AG04449 (cell line): ENCODE results near the gene KCNA2.

ENCODE experiments used
- CTCF ChIA-PET: fragments of 350-600 bp; formaldehyde crosslinking; extraction: SDS; loops from one replicate; lab custom pipeline; 2021; ENCODE audit warnings: antibody characterized with exemption; lab: Yijun Ruan, JAX
- POLR2A ChIA-PET: fragments of 400-600, 350-600 bp; formaldehyde crosslinking; extraction: SDS; loops from one replicate; lab custom pipeline; 2020; ENCODE audit warnings: antibody characterized with exemption, inconsistent platforms; lab: Yijun Ruan, JAX
- DNase-seq: peaks from one replicate; pipeline ENCODE4 v3.0.0-alpha.2; 2010; ENCODE audit warnings: low read depth, low spot score
- H3K4me3 ChIP-seq: 2 replicates; pipeline ENCODE4 v1.5.1; 2011; ENCODE audit warnings: low read depth, mild to moderate bottlenecking, control low read depth, low read length
- CTCF ChIP-seq: IDR thresholded peaks from one replicate; pipeline ENCODE4 v1.5.1; 2011; ENCODE audit warnings: mild to moderate bottlenecking, moderate library complexity, low read length, control low read depth, inconsistent platforms; ENCODE audit not compliant: insufficient read depth; ENCODE audit errors: missing control alignments

Gene KCNA2

DNA sequence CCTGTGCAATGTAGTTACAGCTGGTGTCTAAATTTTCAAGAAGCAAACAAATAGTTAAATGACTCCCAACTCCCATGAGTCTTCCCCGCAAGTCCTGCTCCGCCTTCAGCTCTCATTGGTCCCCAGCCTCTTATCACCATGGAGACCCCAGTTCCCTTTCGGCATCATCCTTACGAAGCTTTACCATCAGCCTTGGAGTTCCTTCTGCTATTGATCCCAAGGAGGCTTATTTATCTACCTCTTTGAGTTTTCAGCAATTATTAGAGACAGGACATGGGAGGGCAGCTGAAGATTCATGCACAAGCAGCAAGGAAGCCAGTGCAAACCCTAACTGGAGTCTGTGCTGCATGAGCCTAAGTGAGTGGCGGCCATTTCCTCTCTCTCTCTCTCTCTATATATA lies 12.3 kb downstream of the KCNA2 start:
- DNase-seq = no peak
- POLR2A ChIA-PET = interaction anchor here (0.6 kb wide), 1 partner anchor 62 kb away, joined by 3 read pairs; no protein-coding TSS in a partner anchor
- H3K4me3 ChIP-seq = no peak overlapping the region
- TF ChIP-seq CTCF = no peak
- CTCF ChIA-PET = interaction anchor here (1.1 kb wide), 1 partner anchor 12 kb away, joined by 3 read pairs; no protein-coding TSS in a partner anchor

- no peak for TF ChIP-seq CTCF
- ChIA-PET POLR2A (no interaction called here), CTCF (no interaction called here)
- H3K4me3 ChIP-seq = no peak overlapping the region
- no peak for DNase-seq
These were observed 14.2 kb downstream of the KCNA2 start for GRCh38 chr1:110591956-110592355.

DNA sequence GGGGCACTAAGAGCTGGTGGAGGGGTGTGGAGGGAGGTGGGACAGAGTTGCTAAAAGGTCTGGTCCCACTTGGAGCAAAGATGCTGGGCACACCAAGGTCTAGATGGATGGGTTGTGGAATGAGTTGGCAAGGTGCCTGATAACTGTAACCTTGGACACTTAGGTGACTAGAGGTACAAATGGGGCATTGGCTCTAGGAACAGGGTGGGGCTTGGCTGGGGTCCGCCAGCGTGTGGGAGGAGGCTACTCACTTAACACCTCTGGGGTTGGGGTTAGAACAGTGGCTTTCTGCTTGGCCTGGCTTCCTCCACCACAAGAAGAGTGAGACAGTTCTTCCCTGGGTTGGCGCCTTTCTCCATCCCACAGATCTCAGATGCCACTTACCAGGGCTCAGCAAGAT lies 17.2 kb downstream of the KCNA2 start:
- TF ChIP-seq CTCF = no peak
- POLR2A ChIA-PET = no interaction called here
- no peak for DNase-seq
- CTCF ChIA-PET = no interaction called here
- H3K4me3 ChIP-seq = no peak overlapping the region

- no peak overlapping the region for H3K4me3 ChIP-seq
- TF ChIP-seq CTCF = no peak
- ChIA-PET POLR2A (no interaction called here), CTCF (interaction anchor here (1.1 kb wide), 1 partner anchor 31 kb away, joined by 3 read pairs; no protein-coding TSS in a partner anchor)
- DNase-seq = no peak
These were observed 17.7 kb downstream of the KCNA2 start for GRCh38 chr1:110588486-110588885.

- no peak for TF ChIP-seq CTCF
- CTCF ChIA-PET = interaction anchor here (1.1 kb wide), 1 partner anchor 31 kb away, joined by 3 read pairs; no protein-coding TSS in a partner anchor
- no peak overlapping the region for H3K4me3 ChIP-seq
- no peak for DNase-seq
- POLR2A ChIA-PET = no interaction called here
These were observed 18.3 kb downstream of the KCNA2 start for GRCh38 chr1:110587906-110588305.

DNA sequence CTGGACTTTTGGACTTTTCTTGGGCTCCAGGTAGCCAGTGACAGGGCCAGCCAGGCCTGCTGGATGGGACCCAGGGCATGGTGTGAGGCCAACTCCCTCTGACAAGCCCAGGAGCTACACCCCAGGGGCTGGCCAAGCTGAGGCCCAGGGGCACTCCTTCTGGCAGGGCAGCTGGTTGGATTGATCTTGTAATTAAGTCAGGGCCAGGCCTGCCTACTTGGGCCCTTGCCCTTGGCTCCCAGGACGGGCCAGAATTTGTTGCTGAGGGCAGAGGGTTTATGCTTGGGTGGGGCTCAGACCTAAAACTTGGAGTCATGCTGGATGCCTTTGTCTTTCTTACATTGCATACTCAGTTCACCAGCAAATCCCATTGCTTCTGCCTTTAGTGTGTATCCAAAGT lies 20.7 kb downstream of the KCNA2 start:
- ChIA-PET CTCF (interaction anchor here (1.3 kb wide), 1 partner anchor 179 kb away, joined by 3 read pairs; no protein-coding TSS in a partner anchor), POLR2A (no interaction called here)
- no peak for DNase-seq
- no peak for TF ChIP-seq CTCF
- no peak overlapping the region for H3K4me3 ChIP-seq
